GM19455 (cell line): ENCODE data around the gene COX6A1.
"Not testable (repeated sequence)": the region's sequence is repeated elsewhere in the genome, so short reads cannot be mapped to it uniquely, and the experiment has no call there.

Experiments
- ATAC-seq: cut with Tn5 transposase; IDR thresholded peaks from one replicate; pipeline ENCODE4 v1.9.1; 2021; ENCODE audit not compliant: unreplicated experiment

COX6A1 gene

GRCh38 chr12:120425797-120426196, 12.1 kb upstream of the COX6A1 start:
- ATAC-seq: no peak

DNA sequence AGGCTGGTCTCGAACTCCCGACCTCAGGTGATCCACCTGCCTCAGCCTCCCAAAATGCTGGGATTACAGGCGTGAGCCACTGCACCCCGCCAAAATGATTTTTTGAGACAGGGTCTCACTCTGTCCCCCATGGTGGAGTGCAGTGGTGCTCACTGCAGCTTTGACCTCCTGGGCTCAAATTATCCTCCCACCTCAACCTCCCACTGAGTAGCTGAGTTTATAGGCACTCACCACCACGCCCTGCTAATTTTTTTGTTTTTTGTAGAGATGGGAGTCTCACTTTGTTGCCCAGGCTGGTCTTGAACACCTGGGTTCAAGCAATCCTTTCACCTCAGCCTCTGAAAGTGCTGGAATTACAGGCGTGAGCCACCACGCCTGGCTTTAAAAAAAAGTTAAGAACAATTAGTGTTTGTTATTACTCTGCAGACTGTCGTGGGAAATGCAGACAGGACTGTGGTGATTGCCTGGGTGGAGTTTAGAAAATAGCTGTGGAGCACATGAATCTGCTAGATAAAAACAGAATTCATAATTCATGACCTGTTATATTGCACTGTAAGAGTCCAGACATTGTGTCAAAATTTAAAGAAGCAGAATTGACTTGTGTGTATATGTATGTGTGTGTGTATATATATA, 9.2 kb upstream of the COX6A1 start:
- ATAC-seq: no peak

DNA sequence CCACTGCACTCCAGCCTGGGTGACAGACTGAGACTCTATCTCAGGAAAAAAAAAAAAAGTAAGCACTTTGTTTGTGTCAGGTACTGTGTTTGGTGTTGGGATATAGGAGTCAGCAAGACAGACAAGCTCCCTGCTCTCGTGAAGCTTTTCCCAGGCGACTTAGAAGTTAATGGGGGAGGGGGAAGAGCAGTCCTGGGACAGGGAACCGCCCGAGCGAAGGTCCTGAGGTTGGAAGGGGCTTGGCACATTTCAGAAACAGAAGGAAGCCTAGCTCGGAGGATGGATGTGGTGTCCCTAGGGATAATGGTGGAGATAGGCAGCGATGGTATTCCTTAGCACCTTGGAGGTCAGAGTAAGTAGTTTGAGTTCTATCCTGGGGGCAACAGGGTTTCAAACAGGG, 8.5 kb upstream of the COX6A1 start:
- no peak for ATAC-seq

GRCh38 chr12:120432772-120433525, 5.0 kb upstream of the COX6A1 start:
- no peak for ATAC-seq

DNA sequence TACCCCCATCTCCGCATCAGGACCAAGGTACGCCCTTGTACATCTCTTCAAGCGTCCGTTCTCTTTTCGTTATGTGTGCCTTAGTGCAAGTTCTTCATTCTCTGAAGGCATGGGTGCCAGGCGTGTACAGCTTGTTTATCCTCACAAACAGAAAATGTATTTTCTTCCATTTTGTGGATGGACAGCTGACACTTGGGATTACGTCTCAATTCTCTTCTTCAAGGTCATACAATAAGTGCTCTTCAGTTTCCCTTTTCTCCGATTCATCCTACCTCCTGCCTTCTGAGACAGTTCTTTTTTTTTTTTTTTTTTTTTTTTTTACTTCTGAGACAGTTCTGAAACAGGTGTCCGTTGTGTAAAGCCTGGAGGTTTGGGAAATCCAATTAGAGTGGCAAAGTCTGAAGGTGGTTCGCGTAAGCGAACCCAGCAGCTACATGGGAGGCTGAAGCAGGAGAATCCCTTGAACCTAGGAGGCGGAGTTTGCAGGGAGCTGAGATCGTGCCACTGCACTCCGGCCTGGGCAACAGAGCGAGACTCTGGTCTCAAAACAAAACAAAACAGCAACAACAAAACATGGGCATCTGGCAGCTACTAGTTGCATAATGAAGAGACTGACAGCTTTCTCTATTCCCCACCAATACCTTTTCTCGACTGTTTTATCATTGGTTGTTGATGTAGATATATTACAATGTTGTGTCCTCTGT, 734 bp downstream of the COX6A1 start:
- ATAC-seq: peak; percentile 4

- no peak for ATAC-seq
Measured at GRCh38 chr12:120439646-120440247, 1.8 kb downstream of the COX6A1 start.

DNA sequence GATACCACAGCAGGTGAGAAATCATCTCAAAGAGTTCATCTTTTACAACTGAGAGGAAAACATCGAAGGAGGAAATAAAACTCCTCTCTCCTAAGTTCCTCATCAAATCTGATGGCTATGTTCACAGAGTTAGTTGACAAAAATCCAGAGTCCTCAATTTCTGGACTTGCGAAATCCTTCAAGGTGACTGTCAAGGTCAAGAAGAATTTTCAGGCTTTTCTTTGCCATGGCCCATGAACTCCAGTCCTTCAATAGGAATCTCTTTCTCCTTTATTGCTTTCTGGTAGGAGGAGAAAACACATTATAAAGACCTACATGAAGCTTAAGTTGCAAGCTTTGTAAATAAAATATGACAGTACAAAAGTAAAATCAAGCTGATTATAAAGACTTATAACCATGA, 6.8 kb downstream of the COX6A1 start:
- ATAC-seq: no peak

DNA sequence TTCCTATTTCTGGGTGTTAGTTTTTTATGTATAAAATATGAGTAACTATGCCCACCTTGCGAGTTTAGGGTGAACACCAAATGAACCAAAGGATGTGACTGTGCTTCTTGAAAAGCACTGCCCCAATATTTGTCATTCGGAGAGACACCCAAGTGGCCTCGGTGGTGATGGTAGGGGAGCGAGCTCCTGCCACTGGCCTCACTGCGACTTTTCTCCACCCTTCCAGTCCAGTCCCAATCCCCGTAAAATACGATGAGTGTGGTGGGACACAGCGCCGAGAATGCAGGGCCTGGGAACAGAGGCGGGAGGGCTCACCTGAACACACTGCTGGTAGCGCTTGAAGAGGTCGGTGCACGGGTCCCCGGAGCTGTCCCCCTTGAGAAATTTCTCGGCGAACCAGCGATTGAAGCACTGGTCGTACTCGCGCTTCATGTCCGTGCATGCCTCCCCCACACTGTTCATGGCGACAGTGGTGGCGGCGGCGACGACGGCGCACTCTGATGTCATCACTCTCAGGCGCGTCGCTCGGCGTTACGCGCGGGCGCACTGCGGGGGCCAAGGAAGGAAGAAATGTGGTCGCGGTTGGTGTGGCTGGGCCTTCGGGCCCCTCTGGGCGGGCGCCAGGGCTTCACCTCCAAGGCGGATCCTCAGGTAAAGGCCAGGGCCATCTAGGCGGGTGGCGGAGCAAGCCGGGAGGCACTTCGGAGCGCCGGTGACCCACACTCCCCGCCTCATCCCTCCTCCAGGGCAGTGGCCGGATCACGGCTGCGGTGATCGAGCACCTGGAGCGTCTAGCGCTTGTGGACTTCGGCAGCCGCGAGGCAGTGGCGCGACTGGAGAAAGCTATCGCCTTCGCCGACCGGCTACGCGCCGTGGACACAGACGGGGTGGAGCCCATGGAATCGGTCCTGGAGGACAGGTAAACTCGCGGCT, 8.3 kb downstream of the COX6A1 start, which contains the start of the genes GATC and TRIAP1:
Gene GATC, plus strand, starts transcription at position 534 of the 933 bp plus-strand sequence. Its CDS starts 37 bp downstream, at position 571.
Gene TRIAP1, minus strand, starts transcription at position 474 of the 933 bp plus-strand sequence. Its CDS starts 12 bp downstream, at position 462.
- peak; percentile 85 for ATAC-seq

DNA sequence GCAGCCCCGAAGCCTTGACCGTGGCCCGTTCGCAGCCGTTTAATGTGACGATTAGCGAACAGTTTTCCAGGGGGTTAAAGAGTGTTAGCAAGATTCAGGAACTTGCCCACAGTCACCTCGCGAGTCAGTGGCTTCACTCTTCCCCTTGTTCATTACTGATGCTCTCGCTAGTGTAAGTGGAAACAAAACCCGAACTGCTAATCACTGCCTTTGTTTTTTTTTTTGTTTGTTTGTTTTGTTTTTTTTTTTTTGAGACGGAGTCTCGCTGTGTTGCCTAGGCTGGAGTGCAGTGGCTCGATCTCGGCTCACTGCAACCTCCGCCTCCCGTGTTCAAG, 8.9 kb downstream of the COX6A1 start:
- not testable (repeated sequence) for ATAC-seq

GRCh38 chr12:120447992-120448391, 10.1 kb downstream of the COX6A1 start:
- no peak for ATAC-seq

GRCh38 chr12:120452524-120452923, 14.6 kb downstream of the COX6A1 start:
- not testable (repeated sequence) for ATAC-seq

DNA sequence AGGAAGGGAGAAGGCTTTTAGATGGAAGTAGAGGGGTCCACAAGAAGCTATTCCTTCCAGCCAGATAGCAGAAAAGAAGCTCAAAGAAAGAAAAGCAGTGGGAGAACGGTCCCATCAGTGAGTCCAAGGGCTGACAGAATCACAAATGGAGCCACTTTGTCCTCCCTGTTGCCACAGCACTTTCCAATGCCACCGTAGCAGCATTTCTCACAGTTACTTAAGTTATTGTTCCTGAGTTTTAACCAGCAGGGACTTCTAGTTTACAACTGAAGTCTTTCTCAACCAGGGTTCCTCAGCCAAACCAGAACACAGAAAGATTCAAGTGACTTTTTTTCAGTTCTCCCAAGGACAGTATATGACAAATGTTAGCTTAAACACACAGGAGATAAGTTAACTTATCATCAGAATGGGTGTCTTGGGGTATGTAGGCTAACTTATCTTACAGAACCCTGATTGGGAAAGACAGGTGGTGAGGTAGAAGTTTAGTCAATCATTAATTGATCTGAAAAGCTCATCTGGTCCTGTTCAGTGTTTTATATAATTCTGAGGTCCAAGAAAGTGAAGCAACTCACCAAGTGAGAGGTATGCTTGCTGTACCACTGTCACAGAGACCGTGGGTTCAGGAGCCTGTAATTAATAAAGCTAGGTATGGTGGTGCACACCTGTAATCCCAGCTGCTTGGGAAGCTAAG, 15.3 kb downstream of the COX6A1 start:
- no peak for ATAC-seq

DNA sequence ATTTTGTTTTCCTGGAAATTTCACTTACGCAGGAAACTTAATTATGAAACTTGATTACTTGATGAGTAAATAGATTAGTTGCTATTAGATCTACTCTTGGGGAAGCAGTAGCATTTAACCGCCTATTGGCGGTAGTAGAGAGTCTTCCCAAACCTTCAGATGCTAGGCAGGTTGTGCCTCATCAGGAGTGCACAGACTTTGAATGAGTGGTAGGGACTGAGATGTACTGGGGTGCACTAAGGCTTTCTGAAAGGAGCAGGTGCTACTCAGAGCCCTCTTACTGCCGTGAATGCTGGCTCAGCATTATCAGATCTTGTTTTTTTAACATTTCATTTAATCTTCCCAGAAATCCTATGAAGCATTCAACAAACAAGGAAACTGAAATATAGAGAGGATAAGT, 16.1 kb downstream of the COX6A1 start:
- no peak for ATAC-seq

DNA sequence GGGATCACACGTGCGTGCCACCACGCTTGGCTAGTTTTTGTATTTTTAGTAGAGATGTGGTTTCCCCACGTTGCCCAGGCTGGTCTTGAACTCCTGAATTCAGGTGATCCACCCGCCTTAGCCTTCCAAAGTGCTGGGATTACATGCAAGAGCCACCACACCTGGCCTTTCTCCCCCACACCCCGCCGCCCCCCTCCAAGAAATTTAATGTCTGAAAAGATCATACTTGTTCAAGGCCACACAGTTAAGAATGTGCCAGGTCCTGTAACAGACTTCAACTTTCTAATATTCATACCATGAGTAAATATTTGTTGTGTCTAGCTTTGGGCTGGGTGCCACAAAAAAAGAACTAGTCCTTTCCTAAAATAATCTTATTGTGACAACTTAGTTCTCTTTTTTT, 17.4 kb downstream of the COX6A1 start:
- no peak for ATAC-seq

DNA sequence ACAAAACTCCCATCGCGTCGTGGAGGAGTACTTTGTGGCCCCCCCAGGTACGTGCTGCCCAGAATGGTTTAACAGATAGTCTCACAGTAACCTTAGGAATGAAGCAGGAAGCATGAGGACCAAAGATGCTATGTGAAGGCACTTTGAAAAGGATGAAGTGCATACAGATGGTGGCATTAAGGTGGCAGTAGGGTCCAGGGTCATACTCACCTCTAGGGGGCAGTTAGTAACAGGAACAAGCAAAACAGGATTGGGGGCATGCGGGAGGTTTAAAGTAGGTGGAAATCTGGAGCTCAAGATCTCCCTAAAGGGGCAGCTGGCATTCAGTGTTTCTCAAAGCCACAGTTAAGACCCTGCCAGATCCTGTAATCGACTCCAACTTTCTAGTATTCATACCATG, 19.2 kb downstream of the COX6A1 start:
- ATAC-seq: no peak

- no peak for ATAC-seq
Measured at GRCh38 chr12:120460157-120460556, 22.2 kb downstream of the COX6A1 start.

- ATAC-seq: no peak
Measured at GRCh38 chr12:120462099-120462640, 24.3 kb downstream of the COX6A1 start.

DNA sequence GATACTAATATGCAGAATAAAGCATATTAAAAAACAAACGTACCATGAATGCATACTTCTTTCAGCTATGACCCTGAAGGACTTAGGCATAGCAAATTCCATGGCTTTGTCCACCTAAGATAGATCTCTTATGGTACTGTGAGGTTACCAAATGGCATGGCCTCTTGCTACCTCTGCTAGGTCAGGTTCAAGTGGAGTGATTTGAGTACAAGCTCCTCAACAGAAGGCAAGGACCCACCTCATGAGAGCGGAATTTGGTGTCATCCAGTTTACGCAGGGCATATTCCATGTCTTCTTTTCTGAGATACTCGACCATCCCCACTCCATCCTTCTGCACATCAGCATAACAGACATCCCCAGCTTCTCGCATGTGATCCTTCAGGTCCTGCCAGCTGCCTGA, 25.8 kb downstream of the COX6A1 start:
- ATAC-seq: no peak

GRCh38 chr12:120465756-120466155, 27.8 kb downstream of the COX6A1 start:
- no peak for ATAC-seq
